ENCODE measurements around the gene OOEP. TPM values are rescaled to one million over a fixed set of nuclear protein-coding genes. Genes with fewer than 3 reads are reported as not detected.

Gene OOEP
- total and polyA plus RNA-seq, 2 of the 4 experiments (the other 2 are of a cell fraction), result not detected

DNA sequence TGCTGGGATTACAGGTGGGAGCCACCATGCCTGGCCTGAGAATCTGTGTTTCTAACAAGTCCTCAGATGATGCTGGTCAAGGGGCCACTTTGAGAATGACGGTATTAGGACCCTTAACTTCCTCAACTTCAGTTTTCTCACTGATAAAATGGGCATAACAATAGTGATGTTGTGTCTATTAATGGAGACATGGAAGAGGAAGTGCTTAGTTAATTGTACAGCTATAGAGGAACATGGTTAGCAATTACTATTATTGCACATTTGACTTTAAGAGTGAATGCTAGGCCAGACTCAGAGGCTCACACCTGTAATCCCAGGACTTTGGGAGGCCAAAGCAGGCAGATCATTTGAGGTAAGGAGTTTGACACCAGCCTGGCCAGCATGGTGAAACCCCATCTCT is 28.4 kb downstream of the OOEP start:
- no peaks in the 10 kb centered on the region for H3K79me1 ChIP-seq (ENCODE audit: low read depth in 1 of 2, low read length in 2 of 2)
- no peak overlapping the region for H2BK20ac ChIP-seq (ENCODE audit: low read depth, low read length)
- no peak overlapping the region for H3K4me3 ChIP-seq (ENCODE audit: insufficient read depth, low read depth, low read length)
- H3K23ac ChIP-seq (ENCODE audit: low read depth, low read length), result no peak overlapping the region
- intact Hi-C loops (cut with micrococcal nuclease) (no loop called here), in situ Hi-C loops (cut with MboI; ENCODE audit: low sequenced_read_pairs) (loop anchor here (25.0 kb wide), 1 partner anchor 929 kb away; no protein-coding TSS in a partner anchor), dilution Hi-C loops (cut with HindIII; ENCODE audit: low sequenced_read_pairs, unreplicated experiment) (no loop called here)
- no peak overlapping the region for H4K8ac ChIP-seq (ENCODE audit: low read depth in 2 of 2, low read length in 2 of 2)
- no peak overlapping the region for H3K27ac ChIP-seq (ENCODE audit: insufficient read depth, low read length)
- H3K56ac ChIP-seq (ENCODE audit: extremely low read depth, insufficient read depth, low read length), result no peak overlapping the region
- no peak overlapping the region for H2AK5ac ChIP-seq (ENCODE audit: low read depth, low read length)
- ChIA-PET POLR2A (ENCODE audit: unreplicated experiment) (no interaction called here), CTCF (no interaction called here)
- no peak overlapping the region for H4K91ac ChIP-seq (ENCODE audit: insufficient read depth, low read depth, low read length)
- no CpG with 5 or more reads among the region's 1 CpG for WGBS, 2 experiments (ENCODE audit: extremely low coverage in 2 of 2, insufficient read length in 1 of 2)
- BruUV-seq (replicated peaks), result no TSS peak
- H3K18ac ChIP-seq (ENCODE audit: low read depth, low read length), result no peak overlapping the region
- no peak overlapping the region for H2AFZ ChIP-seq (replicated peaks; ENCODE audit: low read length, poor library complexity)
- no peak overlapping the region for H2BK15ac ChIP-seq (ENCODE audit: low read depth, low read length)
- TF ChIP-seq POLR2A (IDR thresholded peaks at IDR 0.05; ENCODE audit: low read depth, low read length) (no peak), RAD21 (IDR thresholded peaks at IDR 0.05; ENCODE audit: low read length) (no peak), MXI1 (IDR thresholded peaks at IDR 0.05; ENCODE audit: borderline replicate concordance, low read depth, low read length) (no peak), CHD1 (IDR thresholded peaks at IDR 0.05; ENCODE audit: low read depth, low read length) (no peak), RFX5 (IDR thresholded peaks at IDR 0.05; ENCODE audit: low read depth, low read length) (no peak), MAZ (IDR thresholded peaks at IDR 0.05; ENCODE audit: borderline replicate concordance, low read depth, low read length) (no peak), BHLHE40 (IDR thresholded peaks at IDR 0.05; ENCODE audit: low read depth, low read length) (no peak), RCOR1 (IDR thresholded peaks at IDR 0.05; ENCODE audit: insufficient replicate concordance, low read length) (no peak), NFE2L2 (IDR thresholded peaks at IDR 0.05; ENCODE audit: low read depth, low read length) (no peak), FOS (IDR thresholded peaks at IDR 0.05; ENCODE audit: low read depth, low read length) (no peak), SMC3 (IDR thresholded peaks at IDR 0.05; ENCODE audit: low read depth, low read length) (no peak)
- TF ChIP-seq, protein P1, sequence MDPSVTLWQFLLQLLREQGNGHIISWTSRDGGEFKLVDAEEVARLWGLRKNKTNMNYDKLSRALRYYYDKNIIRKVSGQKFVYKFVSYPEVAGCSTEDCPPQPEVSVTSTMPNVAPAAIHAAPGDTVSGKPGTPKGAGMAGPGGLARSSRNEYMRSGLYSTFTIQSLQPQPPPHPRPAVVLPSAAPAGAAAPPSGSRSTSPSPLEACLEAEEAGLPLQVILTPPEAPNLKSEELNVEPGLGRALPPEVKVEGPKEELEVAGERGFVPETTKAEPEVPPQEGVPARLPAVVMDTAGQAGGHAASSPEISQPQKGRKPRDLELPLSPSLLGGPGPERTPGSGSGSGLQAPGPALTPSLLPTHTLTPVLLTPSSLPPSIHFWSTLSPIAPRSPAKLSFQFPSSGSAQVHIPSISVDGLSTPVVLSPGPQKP (IDR thresholded peaks at IDR 0.05; ENCODE audit: borderline replicate concordance, low read depth, low read length), result no peak
- TF ChIP-seq, protein P2, sequence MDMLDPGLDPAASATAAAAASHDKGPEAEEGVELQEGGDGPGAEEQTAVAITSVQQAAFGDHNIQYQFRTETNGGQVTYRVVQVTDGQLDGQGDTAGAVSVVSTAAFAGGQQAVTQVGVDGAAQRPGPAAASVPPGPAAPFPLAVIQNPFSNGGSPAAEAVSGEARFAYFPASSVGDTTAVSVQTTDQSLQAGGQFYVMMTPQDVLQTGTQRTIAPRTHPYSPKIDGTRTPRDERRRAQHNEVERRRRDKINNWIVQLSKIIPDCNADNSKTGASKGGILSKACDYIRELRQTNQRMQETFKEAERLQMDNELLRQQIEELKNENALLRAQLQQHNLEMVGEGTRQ (IDR thresholded peaks at IDR 0.05; ENCODE audit: low read depth, low read length), result no peak
- H4K20me1 ChIP-seq (ENCODE audit: insufficient read depth, low read length), result no peaks in the 10 kb centered on the region
- H2BK5ac ChIP-seq (ENCODE audit: low read depth, low read length, poor library complexity, severe bottlenecking), result no peak overlapping the region
- no peaks in the 10 kb centered on the region for H3K36me3 ChIP-seq (ENCODE audit: control insufficient read depth, insufficient read depth, low read length)
- no peak overlapping the region for H3K14ac ChIP-seq (replicated peaks; ENCODE audit: low read depth, low read length)
- DNase-seq (no peak), ATAC-seq (ENCODE audit: low read depth) (no peak)
- no peaks in the 10 kb centered on the region for H3K9me3 ChIP-seq (ENCODE audit: control insufficient read depth, insufficient read depth, low read length)
- no peaks in the 10 kb centered on the region for H3K9me1 ChIP-seq (ENCODE audit: insufficient read depth, low read length)
- no peak overlapping the region for H3K9ac ChIP-seq (ENCODE audit: low read depth, low read length)
- H2AK9ac ChIP-seq (replicated peaks; ENCODE audit: low read depth, low read length, poor library complexity), result no peak overlapping the region
- peaks cover 6% of the 10 kb centered on the region for H3K27me3 ChIP-seq (ENCODE audit: control insufficient read depth, insufficient read depth, low read length)
- H3K4me1 ChIP-seq (ENCODE audit: control insufficient read depth, insufficient read depth, low read length), result peaks cover 2% of the 10 kb centered on the region; the same call in 1 of the 2 replicates
- no peak overlapping the region for H4K5ac ChIP-seq (ENCODE audit: low read depth, low read length)
- H3K4me2 ChIP-seq (ENCODE audit: low read depth, low read length), result no peak overlapping the region
- no peak overlapping the region for H3K4ac ChIP-seq (ENCODE audit: low read depth, low read length)
- H2BK120ac ChIP-seq (ENCODE audit: low read depth, low read length), result no peak overlapping the region
